Immature natural killer cell (primary cell): ENCODE data around the gene RALGPS2. TPM values are rescaled to one million over a fixed set of nuclear protein-coding genes. Genes with fewer than 3 reads are reported as not detected.
"Not testable (repeated sequence)": the region's sequence is repeated elsewhere in the genome, so short reads cannot be mapped to it uniquely, and the experiment has no call there.

Experiments
- DNase-seq, 3 donors: peaks; one replicate each; pipeline ENCODE4 v3.0.0; 2022; ENCODE audit warnings: mixed read lengths in 1 of 3
- H3K27ac Mint-ChIP-seq, 6 donors: one replicate each; pipeline ENCODE4 v1.8.0; 2020; ENCODE audit warnings: mixed read lengths in 6 of 6, mild to moderate bottlenecking in 5 of 6, inconsistent platforms in 4 of 6, moderate library complexity in 3 of 6
- H3K27me3 Mint-ChIP-seq, 3 donors: one replicate each; pipeline ENCODE4 v1.8.0; 2020 to 2021; ENCODE audit warnings: low read depth in 3 of 3, mild to moderate bottlenecking in 3 of 3, mixed read lengths in 3 of 3, moderate library complexity in 3 of 3, inconsistent platforms in 1 of 3
- H3K36me3 Mint-ChIP-seq, 3 donors: one replicate each; pipeline ENCODE4 v1.8.0; 2020; ENCODE audit warnings: mixed read lengths in 3 of 3, inconsistent platforms in 2 of 3, mild to moderate bottlenecking in 2 of 3
- H3K4me1 Mint-ChIP-seq, 2 donors: one replicate each; pipeline ENCODE4 v1.8.0; 2020; ENCODE audit warnings: inconsistent platforms in 2 of 2, mild to moderate bottlenecking in 2 of 2, mixed read lengths in 2 of 2, moderate library complexity in 1 of 2
- H3K4me3 Mint-ChIP-seq, 5 donors: one replicate each; pipeline ENCODE4 v1.8.0; 2020; ENCODE audit warnings: mild to moderate bottlenecking in 5 of 5, mixed read lengths in 5 of 5, inconsistent platforms in 3 of 5, moderate library complexity in 3 of 5
- H3K9me3 Mint-ChIP-seq, 6 donors: one replicate each; pipeline ENCODE4 v1.8.0; 2020; ENCODE audit warnings: mild to moderate bottlenecking in 6 of 6, mixed read lengths in 6 of 6, inconsistent platforms in 4 of 6, moderate library complexity in 3 of 6
- polyA plus RNA-seq, 3 donors: library from polyadenylated mRNA; unstranded; fragments of 300-500 nt; fragmentation: Illumina TruSeq; gene quantifications; one replicate each; pipeline ENCODE4 v1.2.3, GENCODE V29; 2021

RALGPS2 gene
- polyA plus RNA-seq, 3 donors from 2014 or later = 4.7 to 7.2 TPM; not detected in 1

GRCh38 chr1:178808529-178808928 lies 83.5 kb downstream of the RALGPS2 start:
- Mint-ChIP-seq H3K4me1 (peaks cover 0 to 7% of the 10 kb centered on the region in 2 donors), H3K36me3 (peaks cover 0 to 12% (median 7%) of the 10 kb centered on the region in 3 donors), H3K4me3 (no peak overlapping the region), H3K27ac (no peak overlapping the region), H3K9me3 (no peaks in the 10 kb centered on the region), H3K27me3 (no peaks in the 10 kb centered on the region)
- no peak for DNase-seq

GRCh38 chr1:178810585-178810984 lies 85.5 kb downstream of the RALGPS2 start:
- Mint-ChIP-seq H3K4me3 (no peak overlapping the region), H3K9me3 (no peaks in the 10 kb centered on the region), H3K27ac (no peak overlapping the region), H3K36me3 (peaks cover 0 to 15% (median 11%) of the 10 kb centered on the region in 3 donors), H3K27me3 (no peaks in the 10 kb centered on the region), H3K4me1 (peaks cover 0 to 7% of the 10 kb centered on the region in 2 donors)
- no peak for DNase-seq

- no peaks in the 10 kb centered on the region for H3K9me3 Mint-ChIP-seq
- H3K36me3 Mint-ChIP-seq = peaks cover 0 to 11% (median 8%) of the 10 kb centered on the region in 3 donors
- H3K27me3 Mint-ChIP-seq = no peaks in the 10 kb centered on the region
- no peak overlapping the region for H3K27ac Mint-ChIP-seq
- no peak for DNase-seq
- no peaks in the 10 kb centered on the region for H3K4me1 Mint-ChIP-seq
- no peak overlapping the region for H3K4me3 Mint-ChIP-seq
These were observed 93.4 kb downstream of the RALGPS2 start for GRCh38 chr1:178818416-178818815.

GRCh38 chr1:178819123-178819522 lies 94.1 kb downstream of the RALGPS2 start:
- Mint-ChIP-seq H3K4me3 (no peak overlapping the region), H3K4me1 (no peaks in the 10 kb centered on the region), H3K9me3 (no peaks in the 10 kb centered on the region), H3K36me3 (peaks cover 5 to 18% (median 15%) of the 10 kb centered on the region in 3 donors), H3K27me3 (no peaks in the 10 kb centered on the region), H3K27ac (no peak overlapping the region)
- no peak for DNase-seq

GRCh38 chr1:178821134-178821866 lies 96.3 kb downstream of the RALGPS2 start:
- Mint-ChIP-seq H3K4me1 (no peaks in the 10 kb centered on the region), H3K9me3 (peaks cover 0 to 2% (median 0%) of the 10 kb centered on the region in 6 donors), H3K27ac (no peak overlapping the region), H3K27me3 (peaks cover 0 to 2% (median 0%) of the 10 kb centered on the region in 3 donors), H3K4me3 (no peak overlapping the region), H3K36me3 (peaks cover 6 to 25% (median 20%) of the 10 kb centered on the region in 3 donors)
- no peak for DNase-seq

- Mint-ChIP-seq H3K27ac (no peak overlapping the region), H3K27me3 (peaks cover 0 to 2% (median 0%) of the 10 kb centered on the region in 3 donors), H3K36me3 (peaks cover 6 to 27% (median 18%) of the 10 kb centered on the region in 3 donors), H3K9me3 (peaks cover 0 to 2% (median 0%) of the 10 kb centered on the region in 6 donors), H3K4me3 (no peak overlapping the region), H3K4me1 (no peaks in the 10 kb centered on the region)
- DNase-seq = no peak
These were observed 100.1 kb downstream of the RALGPS2 start for GRCh38 chr1:178825167-178825566.

GRCh38 chr1:178844436-178844835 lies 119.4 kb downstream of the RALGPS2 start:
- no peaks in the 10 kb centered on the region for H3K4me1 Mint-ChIP-seq
- H3K27me3 Mint-ChIP-seq = no peaks in the 10 kb centered on the region
- H3K27ac Mint-ChIP-seq = no peak overlapping the region

GRCh38 chr1:178846306-178846705 lies 121.3 kb downstream of the RALGPS2 start:
- Mint-ChIP-seq H3K27me3 (no peaks in the 10 kb centered on the region), H3K4me1 (no peaks in the 10 kb centered on the region), H3K4me3 (no peak overlapping the region), H3K9me3 (no peaks in the 10 kb centered on the region), H3K36me3 (no peaks in the 10 kb centered on the region), H3K27ac (no peak overlapping the region)
- DNase-seq = no peak

More at GRCh38 chr1:178844436-178844835, 119.4 kb downstream of the RALGPS2 start:
- peaks cover 0 to 8% (median 3%) of the 10 kb centered on the region in 6 donors for H3K9me3 Mint-ChIP-seq
- H3K36me3 Mint-ChIP-seq = no peaks in the 10 kb centered on the region
- H3K4me3 Mint-ChIP-seq = no peak overlapping the region
- DNase-seq = no peak

- Mint-ChIP-seq H3K36me3 (no peaks in the 10 kb centered on the region), H3K27me3 (no peaks in the 10 kb centered on the region), H3K4me3 (no peak overlapping the region), H3K9me3 (peaks cover 0 to 2% (median 0%) of the 10 kb centered on the region in 6 donors), H3K27ac (no peak overlapping the region), H3K4me1 (no peaks in the 10 kb centered on the region)
- DNase-seq = no peak
These were observed 122.4 kb downstream of the RALGPS2 start for GRCh38 chr1:178847396-178847849.

- not testable (repeated sequence) for H3K9me3 Mint-ChIP-seq, H3K36me3 Mint-ChIP-seq, H3K27ac Mint-ChIP-seq, H3K4me3 Mint-ChIP-seq, H3K4me1 Mint-ChIP-seq, H3K27me3 Mint-ChIP-seq, DNase-seq
These were observed 122.9 kb downstream of the RALGPS2 start for GRCh38 chr1:178847919-178848318.

GRCh38 chr1:178849918-178850317 lies 124.9 kb downstream of the RALGPS2 start:
- Mint-ChIP-seq H3K27me3 (peaks cover 0 to 3% (median 0%) of the 10 kb centered on the region in 3 donors), H3K9me3 (peaks cover 0 to 2% (median 0%) of the 10 kb centered on the region in 6 donors), H3K27ac (no peak overlapping the region), H3K4me3 (no peak overlapping the region), H3K36me3 (no peaks in the 10 kb centered on the region), H3K4me1 (no peaks in the 10 kb centered on the region)
- no peak for DNase-seq

- peaks cover 0 to 2% (median 0%) of the 10 kb centered on the region in 6 donors for H3K9me3 Mint-ChIP-seq
- DNase-seq = no peak
- peaks cover 0 to 3% (median 0%) of the 10 kb centered on the region in 3 donors for H3K36me3 Mint-ChIP-seq
- no peak overlapping the region for H3K4me3 Mint-ChIP-seq
- peaks cover 0 to 3% (median 2%) of the 10 kb centered on the region in 3 donors for H3K27me3 Mint-ChIP-seq
- H3K27ac Mint-ChIP-seq = no peak overlapping the region
- H3K4me1 Mint-ChIP-seq = no peaks in the 10 kb centered on the region
These were observed 132.1 kb downstream of the RALGPS2 start for GRCh38 chr1:178857126-178857525.

- H3K4me1 Mint-ChIP-seq = peaks cover under 1 to 1% of the 10 kb centered on the region in 2 donors
- peaks cover 0 to 1% (median 0%) of the 10 kb centered on the region in 6 donors for H3K9me3 Mint-ChIP-seq
- H3K27me3 Mint-ChIP-seq = no peaks in the 10 kb centered on the region
- H3K36me3 Mint-ChIP-seq = peaks cover 0 to 8% (median 0%) of the 10 kb centered on the region in 3 donors
- no peak overlapping the region for H3K4me3 Mint-ChIP-seq
- DNase-seq = no peak
- H3K27ac Mint-ChIP-seq = no peak overlapping the region
These were observed 137.4 kb downstream of the RALGPS2 start for GRCh38 chr1:178862416-178862815.

- no peak for DNase-seq
- Mint-ChIP-seq H3K4me1 (peaks cover 5% of the 10 kb centered on the region in 2 donors), H3K27me3 (no peaks in the 10 kb centered on the region), H3K27ac (no peak overlapping the region), H3K9me3 (peaks cover 0 to 1% (median 0%) of the 10 kb centered on the region in 6 donors), H3K36me3 (peaks cover 0 to 8% (median 0%) of the 10 kb centered on the region in 3 donors), H3K4me3 (no peak overlapping the region)
These were observed 137.8 kb downstream of the RALGPS2 start for GRCh38 chr1:178862864-178863263.
